ENCODE results near the gene NKAIN4.

NKAIN4 gene

DNA sequence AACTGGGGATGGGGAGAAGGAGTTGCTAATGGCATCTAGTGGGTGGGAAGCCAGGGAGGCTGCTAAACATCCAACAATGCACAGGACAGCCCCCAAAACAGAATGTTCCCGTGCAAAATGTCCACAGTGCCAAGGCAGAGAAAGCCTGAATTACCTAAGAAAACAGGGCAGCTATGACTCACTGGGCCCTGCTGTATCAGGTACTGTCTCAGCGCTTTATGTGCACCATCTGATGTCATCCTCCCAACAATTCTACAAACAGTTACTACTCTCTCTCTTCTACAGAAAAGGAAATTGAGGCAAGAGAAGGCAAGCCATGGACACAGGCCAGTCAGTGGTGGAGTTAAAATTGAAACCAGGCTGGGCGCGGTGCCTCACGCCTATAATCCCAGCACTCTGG, 41.5 kb downstream of the NKAIN4 start:
- Mint-ChIP-seq H3K36me3 (ENCODE audit: low read depth) (peaks cover 52% of the 10 kb centered on the region), H3K4me1 (peaks cover 29% of the 10 kb centered on the region), H3K27ac (no peak overlapping the region), H3K9me3 (no peaks in the 10 kb centered on the region), H3K4me3 (peak overlapping the region; percentile 59 to 78 (median 74)), H3K27me3 (ENCODE audit: low read depth) (no peaks in the 10 kb centered on the region)
- TF ChIP-seq, protein P1, sequence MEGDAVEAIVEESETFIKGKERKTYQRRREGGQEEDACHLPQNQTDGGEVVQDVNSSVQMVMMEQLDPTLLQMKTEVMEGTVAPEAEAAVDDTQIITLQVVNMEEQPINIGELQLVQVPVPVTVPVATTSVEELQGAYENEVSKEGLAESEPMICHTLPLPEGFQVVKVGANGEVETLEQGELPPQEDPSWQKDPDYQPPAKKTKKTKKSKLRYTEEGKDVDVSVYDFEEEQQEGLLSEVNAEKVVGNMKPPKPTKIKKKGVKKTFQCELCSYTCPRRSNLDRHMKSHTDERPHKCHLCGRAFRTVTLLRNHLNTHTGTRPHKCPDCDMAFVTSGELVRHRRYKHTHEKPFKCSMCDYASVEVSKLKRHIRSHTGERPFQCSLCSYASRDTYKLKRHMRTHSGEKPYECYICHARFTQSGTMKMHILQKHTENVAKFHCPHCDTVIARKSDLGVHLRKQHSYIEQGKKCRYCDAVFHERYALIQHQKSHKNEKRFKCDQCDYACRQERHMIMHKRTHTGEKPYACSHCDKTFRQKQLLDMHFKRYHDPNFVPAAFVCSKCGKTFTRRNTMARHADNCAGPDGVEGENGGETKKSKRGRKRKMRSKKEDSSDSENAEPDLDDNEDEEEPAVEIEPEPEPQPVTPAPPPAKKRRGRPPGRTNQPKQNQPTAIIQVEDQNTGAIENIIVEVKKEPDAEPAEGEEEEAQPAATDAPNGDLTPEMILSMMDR (IDR thresholded peaks at IDR 0.05; ENCODE audit: unreplicated experiment in 3 of 3) = no peak

DNA sequence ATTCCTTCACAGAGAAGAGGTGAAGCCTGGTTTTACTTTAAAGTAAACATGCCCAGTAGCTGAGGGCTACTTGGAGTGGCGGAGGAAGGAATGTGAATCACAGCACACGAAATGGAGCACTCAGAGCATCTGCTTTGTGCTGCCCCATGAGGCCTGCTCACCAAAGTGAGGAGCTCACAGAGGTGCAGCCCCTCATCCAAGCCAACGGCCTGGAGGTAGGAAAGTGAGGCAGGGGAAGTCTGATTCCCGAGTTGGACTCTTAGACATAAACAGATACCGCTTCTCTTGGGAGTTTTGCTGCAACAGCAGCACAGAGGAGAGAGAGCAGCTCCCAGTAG, 41.9 kb downstream of the NKAIN4 start:
- no peaks in the 10 kb centered on the region for H3K27me3 Mint-ChIP-seq (ENCODE audit: low read depth)
- H3K36me3 Mint-ChIP-seq (ENCODE audit: low read depth) = peaks cover 53% of the 10 kb centered on the region
- peaks cover 29% of the 10 kb centered on the region for H3K4me1 Mint-ChIP-seq
- H3K27ac Mint-ChIP-seq = no peak overlapping the region
- peak overlapping the region; percentile 59 to 78 (median 74) for H3K4me3 Mint-ChIP-seq
- H3K9me3 Mint-ChIP-seq = no peaks in the 10 kb centered on the region
- TF ChIP-seq, protein P1 (IDR thresholded peaks at IDR 0.05; ENCODE audit: unreplicated experiment in 3 of 3) = no peak

DNA sequence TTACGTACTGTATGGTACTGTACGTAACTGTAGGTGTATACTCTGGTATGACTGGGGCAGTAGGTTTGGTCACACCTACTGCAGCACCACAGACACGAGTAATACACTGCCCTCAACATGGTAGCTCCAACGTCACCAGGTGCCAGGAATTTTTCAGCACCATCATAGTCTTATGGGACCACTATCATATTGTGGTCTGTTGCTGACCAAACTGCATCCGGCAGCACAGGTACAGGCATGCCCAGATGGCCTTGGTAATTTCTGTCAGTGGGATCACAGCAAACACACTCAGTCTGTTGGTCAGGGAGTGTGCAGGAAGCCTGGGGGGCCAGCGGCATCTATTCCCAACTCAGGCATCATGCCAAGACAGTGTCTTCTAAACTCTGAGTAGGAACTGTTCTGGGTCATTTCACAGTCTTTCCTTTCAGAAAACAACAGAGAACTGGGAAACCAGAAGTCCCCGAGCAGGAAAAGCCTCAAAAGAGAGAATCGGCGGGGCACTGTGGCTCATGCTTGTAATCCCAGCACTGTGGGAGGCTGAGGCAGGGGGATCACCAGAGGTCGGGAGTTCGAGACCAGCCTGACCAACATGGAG, 44.2 kb downstream of the NKAIN4 start:
- Mint-ChIP-seq H3K27me3 (ENCODE audit: low read depth) (no peaks in the 10 kb centered on the region), H3K27ac (no peak overlapping the region), H3K4me1 (peaks cover 26% of the 10 kb centered on the region), H3K4me3 (no peak overlapping the region), H3K9me3 (no peaks in the 10 kb centered on the region), H3K36me3 (ENCODE audit: low read depth) (peaks cover 64% of the 10 kb centered on the region)
- TF ChIP-seq, protein P1 (IDR thresholded peaks at IDR 0.05; ENCODE audit: unreplicated experiment in 3 of 3) = no peak

DNA sequence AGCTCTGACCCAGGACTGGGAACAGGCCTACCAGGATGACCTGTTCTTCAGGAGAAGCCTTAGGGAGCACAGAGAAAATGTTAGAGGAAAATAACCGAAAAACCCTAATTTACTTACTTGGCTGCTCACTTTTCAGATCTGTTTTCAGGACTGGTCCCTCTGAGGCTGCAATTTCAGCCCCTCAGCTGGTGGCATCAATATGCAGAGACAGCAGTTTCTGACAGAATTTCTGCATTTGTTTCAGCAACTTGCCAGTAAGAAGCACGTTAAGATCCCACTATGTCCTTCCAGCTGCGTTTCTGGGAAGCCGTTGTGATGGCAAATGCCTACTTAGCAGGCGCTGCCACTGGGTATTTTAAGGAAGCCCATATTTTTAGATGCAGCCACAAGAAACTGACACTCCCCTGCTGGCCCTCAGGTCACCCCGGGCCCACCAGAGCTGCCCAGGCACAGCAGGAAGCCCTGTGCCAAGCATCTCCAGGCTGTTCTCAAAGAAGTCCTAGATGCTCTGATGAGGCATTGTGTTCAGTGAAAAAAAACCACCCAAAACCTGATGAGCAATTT, 45.8 kb downstream of the NKAIN4 start:
- Mint-ChIP-seq H3K36me3 (ENCODE audit: low read depth) (peaks cover 65% of the 10 kb centered on the region), H3K27ac (no peak overlapping the region), H3K4me1 (peaks cover 9% of the 10 kb centered on the region), H3K27me3 (ENCODE audit: low read depth) (no peaks in the 10 kb centered on the region), H3K9me3 (no peaks in the 10 kb centered on the region), H3K4me3 (no peak overlapping the region)
- TF ChIP-seq, protein P1 (IDR thresholded peaks at IDR 0.05; ENCODE audit: unreplicated experiment in 3 of 3) = no peak

DNA sequence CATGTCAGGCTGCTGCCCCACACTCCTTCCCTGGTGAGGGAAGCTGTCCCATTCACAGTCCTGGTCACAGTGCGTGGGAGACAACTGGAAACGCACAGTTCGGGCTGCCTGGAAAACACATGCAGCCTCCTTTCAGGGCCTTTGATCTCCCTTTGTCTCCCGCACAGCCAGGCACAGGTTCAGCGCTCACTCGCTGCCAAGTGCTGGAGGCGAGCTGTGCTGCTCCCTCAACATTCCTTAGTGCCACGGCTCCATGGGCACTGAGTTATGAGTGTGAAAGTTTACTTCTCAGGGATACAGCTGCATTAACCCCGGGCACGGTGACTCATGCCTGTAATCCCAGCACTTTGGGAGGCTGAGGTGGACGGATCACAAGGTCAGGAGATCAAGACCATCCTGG, 47.4 kb downstream of the NKAIN4 start:
- Mint-ChIP-seq H3K9me3 (no peaks in the 10 kb centered on the region), H3K36me3 (ENCODE audit: low read depth) (peaks cover 64% of the 10 kb centered on the region), H3K4me3 (no peak overlapping the region), H3K27ac (no peak overlapping the region), H3K27me3 (ENCODE audit: low read depth) (no peaks in the 10 kb centered on the region), H3K4me1 (peaks cover under 1% of the 10 kb centered on the region)
- TF ChIP-seq, protein P1 (IDR thresholded peaks at IDR 0.05; ENCODE audit: unreplicated experiment in 3 of 3) = no peak

DNA sequence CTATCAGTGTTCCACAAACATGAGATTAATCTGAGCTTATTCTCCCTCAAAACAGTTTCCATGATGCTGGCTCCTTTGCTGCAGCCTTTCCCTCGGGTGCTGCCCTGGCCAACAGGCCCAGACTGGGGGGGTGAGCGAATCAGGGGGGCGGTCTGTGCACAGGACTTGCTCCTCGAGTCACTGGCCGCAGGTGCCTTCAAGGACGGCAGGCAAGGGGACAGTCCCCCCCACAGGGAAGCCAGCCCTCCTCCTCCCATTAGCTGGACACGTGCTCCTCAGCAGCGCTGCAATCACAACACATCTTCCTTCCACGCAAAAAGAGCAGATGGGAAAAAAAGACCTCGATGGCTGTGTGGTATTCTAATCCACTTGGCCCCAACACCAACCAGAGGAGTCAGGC, 48.4 kb downstream of the NKAIN4 start:
- Mint-ChIP-seq H3K36me3 (ENCODE audit: low read depth) (peaks cover 68% of the 10 kb centered on the region), H3K27me3 (ENCODE audit: low read depth) (no peaks in the 10 kb centered on the region), H3K9me3 (no peaks in the 10 kb centered on the region), H3K27ac (no peak overlapping the region), H3K4me1 (no peaks in the 10 kb centered on the region), H3K4me3 (no peak overlapping the region)
- TF ChIP-seq, protein P1 (IDR thresholded peaks at IDR 0.05; ENCODE audit: unreplicated experiment in 3 of 3) = no peak
